Endothelial cell of umbilical vein (primary cell): ENCODE data around the gene IFITM5. TPM values are rescaled to one million over a fixed set of nuclear protein-coding genes. Genes with fewer than 3 reads are reported as not detected.
"Not testable (repeated sequence)": the region's sequence is repeated elsewhere in the genome, so short reads cannot be mapped to it uniquely, and the experiment has no call there.

Experiments used
- BruUV-seq: library from RNA; stranded (reverse); fragments of 400-500 nt; replicated peaks from 2 replicates; lab custom pipeline; 2021; lab: Mats Ljungman, UMichigan
- CTCF ChIA-PET: fragments of 300-600, 350-600 bp; sonication (Branson Sonifier 250); formaldehyde crosslinking; loops from one replicate; lab custom pipeline; 2021; ENCODE audit warnings: antibody characterized with exemption, inconsistent platforms; lab: Charles Lee
- POLR2A ChIA-PET: fragments of 300-600, 350-600 bp; sonication (Branson Sonifier 250); formaldehyde crosslinking; loops from one replicate; lab custom pipeline; 2021; ENCODE audit warnings: antibody characterized with exemption, inconsistent platforms; lab: Charles Lee
- DNase-seq: peaks from one replicate; pipeline ENCODE4 v3.0.0-alpha.2; 2011; ENCODE audit warnings: low read depth, low spot score
- FAIRE-seq: peaks from 2 replicates; lab custom pipeline; 2011; peaks lifted over from hg19 to GRCh38; lab: Jason Lieb, UNC
- H2AFZ ChIP-seq: 2 replicates; pipeline ENCODE4 v1.6.0; 2012; ENCODE audit warnings: low read depth, low read length, control low read depth, inconsistent platforms
- H3K27ac ChIP-seq: 2 replicates; pipeline ENCODE4 v1.5.1; 2011; ENCODE audit warnings: low read depth, mild to moderate bottlenecking, control low read depth, low read length, moderate library complexity; ENCODE audit not compliant: insufficient read depth
- H3K27me3 ChIP-seq, 2 experiments: 2 replicates each; pipeline versions ENCODE4 v1.6.0 to v1.6.1; 2011; ENCODE audit warnings: low read length in 2 of 2, mixed read lengths in 1 of 2; ENCODE audit not compliant: control insufficient read depth in 2 of 2, insufficient read depth in 2 of 2
- H3K36me3 ChIP-seq, 2 experiments: 2 replicates in 1 of 2; 3 replicates in 1 of 2; pipeline ENCODE4 v1.5.1; 2011; ENCODE audit warnings: low read length in 2 of 2, mild to moderate bottlenecking in 1 of 2, moderate library complexity in 1 of 2; ENCODE audit not compliant: control insufficient read depth in 2 of 2, insufficient read depth in 2 of 2; ENCODE audit errors: extremely low read depth in 1 of 2
- H3K4me1 ChIP-seq: 3 replicates; pipeline ENCODE4 v1.5.1; 2011; ENCODE audit warnings: mild to moderate bottlenecking, low read length; ENCODE audit not compliant: control insufficient read depth, insufficient read depth; ENCODE audit errors: extremely low read depth
- H3K4me2 ChIP-seq: 2 replicates; pipeline ENCODE4 v1.6.1; 2011; ENCODE audit warnings: low read length, control low read depth, mixed read lengths; ENCODE audit not compliant: insufficient read depth
- H3K4me3 ChIP-seq, 3 experiments: fragments of 200-600 bp in 1 of 3; sonication (generic), shearing (Covaris generic) in 1 of 3; replicated peaks in 1 of 3; 2 replicates each; pipeline ENCODE4 v1.5.1; 2011 to 2016; ENCODE audit warnings: control low read depth in 3 of 3, low read length in 3 of 3, mild to moderate bottlenecking in 2 of 3, inconsistent platforms in 1 of 3, low read depth in 1 of 3, moderate library complexity in 1 of 3; ENCODE audit not compliant: insufficient read depth in 1 of 3
- H3K79me2 ChIP-seq: 2 replicates; pipeline ENCODE4 v1.6.0; 2012; ENCODE audit warnings: low read length, inconsistent platforms; ENCODE audit not compliant: control insufficient read depth, insufficient read depth
- H3K9ac ChIP-seq: replicated peaks from 2 replicates; pipeline ENCODE3; 2011; ENCODE audit warnings: low read length, control low read depth; ENCODE audit not compliant: insufficient read depth; ENCODE audit errors: extremely low read depth
- H3K9me1 ChIP-seq: replicated peaks from 3 replicates; pipeline ENCODE4 v1.6.0; 2011; ENCODE audit warnings: mild to moderate bottlenecking, low read length; ENCODE audit not compliant: control insufficient read depth, insufficient read depth; ENCODE audit errors: extremely low read depth
- H3K9me3 ChIP-seq: replicated peaks from 2 replicates; pipeline ENCODE4 v1.5.1; 2012; ENCODE audit warnings: low read length, inconsistent platforms; ENCODE audit not compliant: control insufficient read depth, insufficient read depth
- H4K20me1 ChIP-seq: replicated peaks from 2 replicates; pipeline ENCODE3; 2011; ENCODE audit warnings: mild to moderate bottlenecking, low read length; ENCODE audit not compliant: control insufficient read depth, insufficient read depth; ENCODE audit errors: extremely low read depth
- EZH2 ChIP-seq: IDR thresholded peaks from 2 replicates; pipeline ENCODE4 v1.6.1; 2012; ENCODE audit warnings: borderline replicate concordance, low read depth, mild to moderate bottlenecking, moderate library complexity, low read length, inconsistent platforms; ENCODE audit not compliant: severe bottlenecking
- FOS ChIP-seq: IDR thresholded peaks from 2 replicates; pipeline ENCODE4 v1.6.1; 2011; ENCODE audit warnings: mild to moderate bottlenecking, low read length, moderate library complexity, borderline replicate concordance; ENCODE audit not compliant: insufficient read depth
- GATA2 ChIP-seq: IDR thresholded peaks from 2 replicates; pipeline ENCODE4 v1.7.0; 2011; ENCODE audit warnings: low read depth, mild to moderate bottlenecking, moderate library complexity, mixed read lengths, low read length; ENCODE audit not compliant: insufficient read length, insufficient read depth
- JUN ChIP-seq: IDR thresholded peaks from 2 replicates; pipeline ENCODE4 v1.6.1; 2011; ENCODE audit warnings: borderline replicate concordance, low read depth; ENCODE audit not compliant: insufficient read length, insufficient read depth
- MYC ChIP-seq: IDR thresholded peaks from one replicate; pipeline ENCODE4 v1.6.1; 2011; ENCODE audit warnings: mild to moderate bottlenecking, low read depth, low read length
- POLR2A ChIP-seq: IDR thresholded peaks from 2 replicates; pipeline ENCODE4 v1.6.1; 2012; ENCODE audit warnings: low read depth, mild to moderate bottlenecking, control low read depth, low read length
- POLR2AphosphoS5 ChIP-seq: IDR thresholded peaks from 2 replicates; pipeline ENCODE4 v1.6.1; 2012; ENCODE audit warnings: low read depth, mild to moderate bottlenecking, control low read depth, low read length, moderate library complexity; ENCODE audit not compliant: insufficient read depth
- dilution Hi-C: fragments of 300-500 bp; cut with MboI; formaldehyde crosslinking; loops from one replicate; pipeline ENCODE4 v1.15.0; 2019; ENCODE audit warnings: low sequenced_read_pairs; ENCODE audit not compliant: extremely low pct_ligation_motif_present
- intact Hi-C: fragments of 100-400 bp; cut with micrococcal nuclease; formaldehyde crosslinking; loops from one replicate; pipeline ENCODE4 v1.10.0; 2022
- polyA plus RNA-seq, 4 experiments: library from polyadenylated mRNA; depleted of rRNA in 3 of 4; stranded (reverse) in 3 of 4; unstranded in 1 of 4; fragments of >200 nt; gene quantifications; 2 replicates each; pipeline versions ENCODE4 v1.2.1 to v1.2.3, GENCODE V29; 2011 to 2012; ENCODE audit warnings: missing spikeins in 1 of 4
- total RNA-seq: library from RNA; stranded (reverse); gene quantifications from 2 replicates; pipeline ENCODE4 v1.2.3, GENCODE V29; 2021
- TF ChIP-seq, protein P1 (sequence below), 2 donors: IDR thresholded peaks; 1 replicate in 1 of 2; 2 replicates in 1 of 2; pipeline ENCODE4 v1.5.1; 2011; ENCODE audit warnings: low read length in 2 of 2, mild to moderate bottlenecking in 2 of 2, moderate library complexity in 2 of 2, control low read depth in 1 of 2, inconsistent platforms in 1 of 2, low read depth in 1 of 2; ENCODE audit not compliant: insufficient read depth in 1 of 2; ENCODE audit errors: extremely low read depth in 1 of 2
- TF ChIP-seq, protein P2 (sequence below): IDR thresholded peaks from 2 replicates; pipeline ENCODE4 v1.6.1; 2011; ENCODE audit not compliant: insufficient read depth, insufficient read length

The IFITM5 gene
- total and polyA plus RNA-seq, 2 donors (not counting 3 experiments of a cell fraction or from before 2014, with no cell fraction given) = not detected

GRCh38 chr11:315051-315481 lies 15.7 kb upstream of the IFITM5 start:
- H3K9me1 ChIP-seq = no peaks in the 10 kb centered on the region
- H3K79me2 ChIP-seq = peaks cover 7% of the 10 kb centered on the region
- H2AFZ ChIP-seq = no peak overlapping the region
- H4K20me1 ChIP-seq = no peaks in the 10 kb centered on the region
- H3K4me2 ChIP-seq = no peak overlapping the region
- TF ChIP-seq, protein P1, sequence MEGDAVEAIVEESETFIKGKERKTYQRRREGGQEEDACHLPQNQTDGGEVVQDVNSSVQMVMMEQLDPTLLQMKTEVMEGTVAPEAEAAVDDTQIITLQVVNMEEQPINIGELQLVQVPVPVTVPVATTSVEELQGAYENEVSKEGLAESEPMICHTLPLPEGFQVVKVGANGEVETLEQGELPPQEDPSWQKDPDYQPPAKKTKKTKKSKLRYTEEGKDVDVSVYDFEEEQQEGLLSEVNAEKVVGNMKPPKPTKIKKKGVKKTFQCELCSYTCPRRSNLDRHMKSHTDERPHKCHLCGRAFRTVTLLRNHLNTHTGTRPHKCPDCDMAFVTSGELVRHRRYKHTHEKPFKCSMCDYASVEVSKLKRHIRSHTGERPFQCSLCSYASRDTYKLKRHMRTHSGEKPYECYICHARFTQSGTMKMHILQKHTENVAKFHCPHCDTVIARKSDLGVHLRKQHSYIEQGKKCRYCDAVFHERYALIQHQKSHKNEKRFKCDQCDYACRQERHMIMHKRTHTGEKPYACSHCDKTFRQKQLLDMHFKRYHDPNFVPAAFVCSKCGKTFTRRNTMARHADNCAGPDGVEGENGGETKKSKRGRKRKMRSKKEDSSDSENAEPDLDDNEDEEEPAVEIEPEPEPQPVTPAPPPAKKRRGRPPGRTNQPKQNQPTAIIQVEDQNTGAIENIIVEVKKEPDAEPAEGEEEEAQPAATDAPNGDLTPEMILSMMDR (IDR thresholded peaks at IDR 0.05; ENCODE audit: extremely low read depth in 1 of 2, insufficient read depth in 1 of 2, low read depth in 1 of 2, low read length in 2 of 2) = no peak
- TF ChIP-seq FOS (no peak), EZH2 (no peak), POLR2AphosphoS5 (no peak), MYC (no peak), POLR2A (no peak), JUN (no peak), GATA2 (no peak)
- TF ChIP-seq, protein P2, sequence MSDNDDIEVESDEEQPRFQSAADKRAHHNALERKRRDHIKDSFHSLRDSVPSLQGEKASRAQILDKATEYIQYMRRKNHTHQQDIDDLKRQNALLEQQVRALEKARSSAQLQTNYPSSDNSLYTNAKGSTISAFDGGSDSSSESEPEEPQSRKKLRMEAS = no peak
- CTCF ChIA-PET = interaction anchor here (1.2 kb wide), 1 partner anchor 65 kb away, joined by 5 read pairs; no protein-coding TSS in a partner anchor
- peaks cover 19 to 28% of the 10 kb centered on the region in 2 experiments for H3K27me3 ChIP-seq
- BruUV-seq = no TSS peak
- FAIRE-seq (no peak), DNase-seq (no peak)
- H3K4me3 ChIP-seq = no peak overlapping the region
- H3K9me3 ChIP-seq = no peaks in the 10 kb centered on the region
- H3K4me1 ChIP-seq = peaks cover 7% of the 10 kb centered on the region
- intact Hi-C loops (no loop called here), dilution Hi-C loops (no loop called here)
- H3K9ac ChIP-seq = no peak overlapping the region
- POLR2A ChIA-PET = no interaction called here
- H3K36me3 ChIP-seq = no peaks in the 10 kb centered on the region
- no peak overlapping the region for H3K27ac ChIP-seq

GRCh38 chr11:314554-314875 lies 15.2 kb upstream of the IFITM5 start:
- H3K27ac ChIP-seq, dilution Hi-C loops, H3K36me3 ChIP-seq, FAIRE-seq, H3K9me3 ChIP-seq, H3K9me1 ChIP-seq, H3K79me2 ChIP-seq, H3K4me3 ChIP-seq, BruUV-seq, CTCF ChIA-PET, intact Hi-C loops, H4K20me1 ChIP-seq, DNase-seq, H2AFZ ChIP-seq, POLR2A ChIA-PET, H3K4me2 ChIP-seq, H3K9ac ChIP-seq: not testable (repeated sequence)
- peaks cover 13% of the 10 kb centered on the region for H3K4me1 ChIP-seq
- H3K27me3 ChIP-seq = peaks cover 19 to 28% of the 10 kb centered on the region in 2 experiments
